ENCODE data around the gene WDPCP. TPM values are rescaled to one million over a fixed set of nuclear protein-coding genes. Genes with fewer than 3 reads are reported as not detected.

The WDPCP gene
- total RNA-seq, 1 donor = 14.5 TPM

GRCh38 chr2:63268946-63269345, 319.3 kb downstream of the WDPCP start:
- Histone ChIP-seq H3K9me3 (ENCODE audit: low read depth, low read length) (peaks cover 26% of the 10 kb centered on the region), H3K27me3 (ENCODE audit: insufficient read depth, low read length) (no peaks in the 10 kb centered on the region), H3K4me1 (ENCODE audit: insufficient read depth, low read length) (no peaks in the 10 kb centered on the region), H3K4me3 (ENCODE audit: low read length) (no peak overlapping the region)

- no peaks in the 10 kb centered on the region for H3K9me3 ChIP-seq (ENCODE audit: low read depth, low read length)
These were observed 327.1 kb downstream of the WDPCP start for GRCh38 chr2:63261137-63261621.

GRCh38 chr2:63257473-63257872, 330.8 kb downstream of the WDPCP start:
- H3K27me3 ChIP-seq (ENCODE audit: insufficient read depth, low read length) = no peaks in the 10 kb centered on the region
- H3K4me3 ChIP-seq (ENCODE audit: low read length) = no peak overlapping the region
- no peaks in the 10 kb centered on the region for H3K4me1 ChIP-seq (ENCODE audit: insufficient read depth, low read length)
- no peaks in the 10 kb centered on the region for H3K9me3 ChIP-seq (ENCODE audit: low read depth, low read length)

More at GRCh38 chr2:63261137-63261621, 327.1 kb downstream of the WDPCP start:
- Histone ChIP-seq H3K4me3 (ENCODE audit: low read length) (no peak overlapping the region), H3K4me1 (ENCODE audit: insufficient read depth, low read length) (no peaks in the 10 kb centered on the region), H3K27me3 (ENCODE audit: insufficient read depth, low read length) (no peaks in the 10 kb centered on the region)

- Histone ChIP-seq H3K4me1 (ENCODE audit: insufficient read depth, low read length) (no peaks in the 10 kb centered on the region), H3K4me3 (ENCODE audit: low read length) (no peak overlapping the region), H3K27me3 (ENCODE audit: insufficient read depth, low read length) (no peaks in the 10 kb centered on the region), H3K9me3 (ENCODE audit: low read depth, low read length) (peaks cover 6% of the 10 kb centered on the region)
These were observed 339.1 kb downstream of the WDPCP start for GRCh38 chr2:63249161-63249560.

GRCh38 chr2:63242747-63243146, 345.5 kb downstream of the WDPCP start:
- no peaks in the 10 kb centered on the region for H3K4me1 ChIP-seq (ENCODE audit: insufficient read depth, low read length)
- no peak overlapping the region for H3K4me3 ChIP-seq (ENCODE audit: low read length)
- H3K9me3 ChIP-seq (ENCODE audit: low read depth, low read length) = no peaks in the 10 kb centered on the region
- no peaks in the 10 kb centered on the region for H3K27me3 ChIP-seq (ENCODE audit: insufficient read depth, low read length)

GRCh38 chr2:63225964-63226686, 362.2 kb downstream of the WDPCP start:
- Histone ChIP-seq H3K27me3 (ENCODE audit: insufficient read depth, low read length) (no peaks in the 10 kb centered on the region), H3K4me1 (ENCODE audit: insufficient read depth, low read length) (no peaks in the 10 kb centered on the region), H3K4me3 (ENCODE audit: low read length) (no peak overlapping the region), H3K9me3 (ENCODE audit: low read depth, low read length) (no peaks in the 10 kb centered on the region)

- no peak overlapping the region for H3K4me3 ChIP-seq (ENCODE audit: low read length)
- H3K4me1 ChIP-seq (ENCODE audit: insufficient read depth, low read length) = no peaks in the 10 kb centered on the region
- no peaks in the 10 kb centered on the region for H3K27me3 ChIP-seq (ENCODE audit: insufficient read depth, low read length)
- no peaks in the 10 kb centered on the region for H3K9me3 ChIP-seq (ENCODE audit: low read depth, low read length)
These were observed 369.3 kb downstream of the WDPCP start for GRCh38 chr2:63218800-63219526.

GRCh38 chr2:63195310-63195709, 393.0 kb downstream of the WDPCP start:
- Histone ChIP-seq H3K4me1 (ENCODE audit: insufficient read depth, low read length) (no peaks in the 10 kb centered on the region), H3K27me3 (ENCODE audit: insufficient read depth, low read length) (no peaks in the 10 kb centered on the region), H3K9me3 (ENCODE audit: low read depth, low read length) (no peaks in the 10 kb centered on the region), H3K4me3 (ENCODE audit: low read length) (no peak overlapping the region)

- H3K27me3 ChIP-seq (ENCODE audit: insufficient read depth, low read length) = no peaks in the 10 kb centered on the region
- H3K4me3 ChIP-seq (ENCODE audit: low read length) = no peak overlapping the region
- no peaks in the 10 kb centered on the region for H3K9me3 ChIP-seq (ENCODE audit: low read depth, low read length)
- H3K4me1 ChIP-seq (ENCODE audit: insufficient read depth, low read length) = no peaks in the 10 kb centered on the region
These were observed 394.1 kb downstream of the WDPCP start for GRCh38 chr2:63194175-63194574.

- H3K4me3 ChIP-seq (ENCODE audit: low read length) = no peak overlapping the region
- no peaks in the 10 kb centered on the region for H3K27me3 ChIP-seq (ENCODE audit: insufficient read depth, low read length)
- no peaks in the 10 kb centered on the region for H3K4me1 ChIP-seq (ENCODE audit: insufficient read depth, low read length)
- H3K9me3 ChIP-seq (ENCODE audit: low read depth, low read length) = peaks cover 4% of the 10 kb centered on the region
These were observed 395.1 kb downstream of the WDPCP start for GRCh38 chr2:63192889-63193774.

- Histone ChIP-seq H3K4me1 (ENCODE audit: insufficient read depth, low read length) (no peaks in the 10 kb centered on the region), H3K9me3 (ENCODE audit: low read depth, low read length) (peaks cover 12% of the 10 kb centered on the region), H3K27me3 (ENCODE audit: insufficient read depth, low read length) (no peaks in the 10 kb centered on the region), H3K4me3 (ENCODE audit: low read length) (no peak overlapping the region)
These were observed 395.9 kb downstream of the WDPCP start for GRCh38 chr2:63192169-63192888.

GRCh38 chr2:63189026-63189425, 399.3 kb downstream of the WDPCP start:
- H3K4me1 ChIP-seq (ENCODE audit: insufficient read depth, low read length) = no peaks in the 10 kb centered on the region
- no peak overlapping the region for H3K4me3 ChIP-seq (ENCODE audit: low read length)
- no peaks in the 10 kb centered on the region for H3K27me3 ChIP-seq (ENCODE audit: insufficient read depth, low read length)
- peaks cover 14% of the 10 kb centered on the region for H3K9me3 ChIP-seq (ENCODE audit: low read depth, low read length)

GRCh38 chr2:63186331-63186730, 401.9 kb downstream of the WDPCP start:
- peaks cover 33% of the 10 kb centered on the region for H3K9me3 ChIP-seq (ENCODE audit: low read depth, low read length)
- H3K4me3 ChIP-seq (ENCODE audit: low read length) = no peak overlapping the region
- H3K27me3 ChIP-seq (ENCODE audit: insufficient read depth, low read length) = no peaks in the 10 kb centered on the region
- no peaks in the 10 kb centered on the region for H3K4me1 ChIP-seq (ENCODE audit: insufficient read depth, low read length)

GRCh38 chr2:63163161-63163820, 425.0 kb downstream of the WDPCP start:
- no peak overlapping the region for H3K4me3 ChIP-seq (ENCODE audit: low read length)
- H3K9me3 ChIP-seq (ENCODE audit: low read depth, low read length) = no peaks in the 10 kb centered on the region
- no peaks in the 10 kb centered on the region for H3K4me1 ChIP-seq (ENCODE audit: insufficient read depth, low read length)
- H3K27me3 ChIP-seq (ENCODE audit: insufficient read depth, low read length) = no peaks in the 10 kb centered on the region

Measured in mononuclear cell (primary cell).